HFFc6 (cell line): ENCODE results near the gene MT1X. TPM values are rescaled to one million over a fixed set of nuclear protein-coding genes. Genes with fewer than 3 reads are reported as not detected.

ENCODE experiments used
- DNase-seq: peaks from one replicate; pipeline ENCODE4 v3.0.0-alpha.2; 2018
- H3K27ac Mint-ChIP-seq: 2 replicates; pipeline ENCODE4 v1.8.0; 2020; ENCODE audit warnings: mild to moderate bottlenecking, mixed read lengths
- H3K27me3 Mint-ChIP-seq: 2 replicates; pipeline ENCODE4 v1.8.0; 2021; ENCODE audit warnings: mild to moderate bottlenecking, moderate library complexity, mixed read lengths; ENCODE audit not compliant: insufficient read depth
- H3K36me3 Mint-ChIP-seq: 2 replicates; pipeline ENCODE4 v1.8.0; 2021; ENCODE audit warnings: low read depth, mixed read lengths
- H3K4me1 Mint-ChIP-seq: 2 replicates; pipeline ENCODE4 v1.8.0; 2020; ENCODE audit warnings: low read depth, mixed read lengths
- H3K4me3 Mint-ChIP-seq: 2 replicates; pipeline ENCODE4 v1.8.0; 2020; ENCODE audit warnings: mild to moderate bottlenecking, moderate library complexity, mixed read lengths
- H3K9me3 Mint-ChIP-seq: 2 replicates; pipeline ENCODE4 v1.8.0; 2020; ENCODE audit warnings: mild to moderate bottlenecking, mixed read lengths
- CTCF ChIP-seq: fragments of 200-600 bp; sonication (generic); IDR thresholded peaks from 2 replicates; pipeline ENCODE4 v1.5.0; 2021; ENCODE audit warnings: antibody characterized with exemption, mild to moderate bottlenecking
- total RNA-seq, 6 experiments: library from RNA; stranded (reverse); fragmentation: NEBNext Ultra II Directional; extraction: Animal tissue kit (Norgen Biotek cat#: 25700); gene quantifications; 2 replicates in 1 of 6; 3 replicates in 5 of 6; pipeline ENCODE4 v1.2.3, GENCODE V29; 2021

The MT1X gene
- total RNA-seq, 6 experiments from 2014 or later, result 28.0 to 38.7 (median 33.3) TPM

DNA sequence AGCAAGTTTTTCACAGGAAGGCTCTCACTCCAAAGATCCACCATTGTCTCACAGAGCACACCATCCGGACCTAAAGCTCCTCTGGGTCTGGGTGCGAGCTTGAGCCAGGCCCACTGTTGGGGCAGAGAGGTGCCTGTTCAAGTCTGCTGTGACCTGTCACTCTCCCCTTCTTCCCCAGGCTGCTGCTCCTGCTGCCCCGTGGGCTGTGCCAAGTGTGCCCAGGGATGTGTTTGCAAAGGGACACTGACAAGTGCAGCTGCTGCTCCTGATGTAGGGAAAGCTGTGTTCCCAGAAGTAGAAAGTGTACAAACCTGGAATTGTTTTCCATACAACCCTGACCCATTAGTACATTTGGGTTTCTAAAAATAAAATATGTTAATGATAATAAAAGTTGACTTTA lies 4.8 kb upstream of the MT1X start:
- TF ChIP-seq CTCF, result no peak
- Mint-ChIP-seq H3K27ac (no peak overlapping the region), H3K27me3 (peaks cover 35% of the 10 kb centered on the region), H3K36me3 (no peaks in the 10 kb centered on the region), H3K4me3 (no peak overlapping the region), H3K9me3 (no peaks in the 10 kb centered on the region), H3K4me1 (peaks cover 10% of the 10 kb centered on the region)
- no peak for DNase-seq

GRCh38 chr16:56679078-56679730 lies 3.1 kb upstream of the MT1X start:
- peaks cover 25% of the 10 kb centered on the region for H3K4me1 Mint-ChIP-seq
- no peak for TF ChIP-seq CTCF
- no peak overlapping the region for H3K4me3 Mint-ChIP-seq
- no peaks in the 10 kb centered on the region for H3K9me3 Mint-ChIP-seq
- peaks cover 25% of the 10 kb centered on the region for H3K27me3 Mint-ChIP-seq
- H3K27ac Mint-ChIP-seq, result no peak overlapping the region
- H3K36me3 Mint-ChIP-seq, result no peaks in the 10 kb centered on the region
- DNase-seq, result no peak

GRCh38 chr16:56679818-56680217 lies 2.5 kb upstream of the MT1X start:
- no peak for DNase-seq
- peaks cover 23% of the 10 kb centered on the region for H3K27me3 Mint-ChIP-seq
- no peaks in the 10 kb centered on the region for H3K9me3 Mint-ChIP-seq
- H3K27ac Mint-ChIP-seq, result no peak overlapping the region
- H3K4me1 Mint-ChIP-seq, result peaks cover 27% of the 10 kb centered on the region
- H3K4me3 Mint-ChIP-seq, result no peak overlapping the region
- TF ChIP-seq CTCF, result no peak
- H3K36me3 Mint-ChIP-seq, result no peaks in the 10 kb centered on the region

- Mint-ChIP-seq H3K4me1 (peaks cover 27% of the 10 kb centered on the region), H3K36me3 (peaks cover 7% of the 10 kb centered on the region), H3K4me3 (peak overlapping the region; percentile 93), H3K27ac (peak overlapping the region; percentile 69), H3K27me3 (no peaks in the 10 kb centered on the region; the same call in none of the 2 replicates), H3K9me3 (peaks cover 12% of the 10 kb centered on the region)
- no peak for DNase-seq
- TF ChIP-seq CTCF, result no peak
These were observed 580 bp downstream of the MT1X start for GRCh38 chr16:56682703-56683397.

GRCh38 chr16:56683424-56684172 lies 1.3 kb downstream of the MT1X start:
- DNase-seq, result no peak
- no peak overlapping the region for H3K27ac Mint-ChIP-seq
- TF ChIP-seq CTCF, result no peak
- H3K9me3 Mint-ChIP-seq, result peaks cover 12% of the 10 kb centered on the region
- peak overlapping the region; percentile 93 for H3K4me3 Mint-ChIP-seq
- H3K27me3 Mint-ChIP-seq, result no peaks in the 10 kb centered on the region; the same call in none of the 2 replicates
- H3K36me3 Mint-ChIP-seq, result peaks cover 7% of the 10 kb centered on the region
- peaks cover 27% of the 10 kb centered on the region for H3K4me1 Mint-ChIP-seq
